ENCODE data around the gene ADAMTSL4. TPM values are rescaled to one million over a fixed set of nuclear protein-coding genes. Genes with fewer than 3 reads are reported as not detected.

ADAMTSL4 gene
- total RNA-seq, 1 experiment from 2014 or later: 4.3 TPM

DNA sequence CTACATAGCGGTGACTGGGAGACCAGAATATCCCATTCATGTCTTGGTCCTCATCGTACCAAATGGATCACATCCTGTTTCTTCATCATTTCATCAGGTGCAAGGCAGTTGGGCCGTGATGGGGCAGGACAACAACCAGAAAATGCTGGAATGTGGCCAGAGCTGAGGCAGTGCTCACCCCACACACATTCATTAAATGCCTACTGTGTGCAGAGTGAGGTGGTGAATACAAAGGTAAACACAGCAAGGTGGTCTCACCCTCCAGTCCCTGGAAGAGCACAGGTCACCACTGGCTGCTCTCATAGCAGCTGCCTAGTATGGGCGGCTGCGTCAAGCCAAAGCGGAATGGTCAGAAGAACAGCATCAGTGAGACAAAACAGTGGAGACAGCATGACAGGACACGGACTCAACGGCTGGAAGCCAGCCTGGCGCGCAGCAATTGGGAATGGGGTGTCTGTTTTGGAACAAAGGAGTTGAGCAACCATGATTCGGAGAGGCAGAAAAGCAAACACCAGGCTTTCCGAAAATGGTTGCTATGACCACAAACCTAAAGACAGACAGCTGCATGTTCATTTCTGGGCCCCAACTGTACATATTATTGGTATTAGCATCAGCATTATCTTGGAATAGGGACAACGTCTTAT lies 5.6 kb upstream of the ADAMTSL4 start (continued):
- no peak for TF ChIP-seq MAX (IDR thresholded peaks at IDR 0.05)
- no peak for TF ChIP-seq TCF7L2 (IDR thresholded peaks at IDR 0.05; ENCODE audit: borderline replicate concordance, extremely low read depth, insufficient read depth, insufficient read length)

GRCh38 chr1:150544204-150544603 lies 5.0 kb upstream of the ADAMTSL4 start:
- Histone ChIP-seq H3K4me3 (replicated peaks in 1 of 2; ENCODE audit: low read depth in 1 of 2, low read length in 2 of 2) (no peak overlapping the region), H3K4me1 (ENCODE audit: control insufficient read depth in 1 of 2, insufficient read depth in 2 of 2, low read length in 2 of 2) (peaks cover 2 to 14% of the 10 kb centered on the region in 2 experiments; a peak in 3 of 4 replicates), H3K79me2 (ENCODE audit: insufficient read depth, low read length) (no peaks in the 10 kb centered on the region), H4K20me1 (ENCODE audit: insufficient read depth) (no peaks in the 10 kb centered on the region), H3K36me3 (ENCODE audit: control insufficient read depth in 1 of 2, insufficient read depth in 2 of 2, low read length in 2 of 2) (no peaks in the 10 kb centered on the region), H3K4me2 (ENCODE audit: low read length) (no peak overlapping the region), H3K9me3 (ENCODE audit: control insufficient read depth in 1 of 2, insufficient read depth in 1 of 2, low read depth in 1 of 2, low read length in 2 of 2) (no peaks in the 10 kb centered on the region), H3K9me2 (ENCODE audit: insufficient read depth) (no peaks in the 10 kb centered on the region), H3K27me3 (ENCODE audit: insufficient read depth, low read length) (no peaks in the 10 kb centered on the region), H3K9ac (ENCODE audit: low read length) (no peak overlapping the region), H2AFZ (ENCODE audit: low read depth, low read length, poor library complexity, severe bottlenecking) (no peak overlapping the region), H3K27ac (ENCODE audit: low read depth, low read length) (no peak overlapping the region)
- intact Hi-C loops (cut with micrococcal nuclease): no loop called here
- RAD21 ChIA-PET (ENCODE audit: low non-redundant PET in 1 of 2, low total read pairs in 2 of 2, uncharacterized antibody in 2 of 2, unreplicated experiment in 2 of 2): no interaction called here
- ATAC-seq: no peak
- CTCF ChIA-PET: interaction anchor here (1.0 to 1.4 kb wide), 2 partner anchors 12 to 16 kb away, joined by 4 read pairs; no protein-coding TSS in a partner anchor
- TF ChIP-seq ZNF274 (IDR thresholded peaks at IDR 0.05; ENCODE audit: low read depth, low read length) (no peak), SIN3A (IDR thresholded peaks at IDR 0.05; ENCODE audit: low read depth) (no peak), REST (IDR thresholded peaks at IDR 0.05; ENCODE audit: low read depth) (no peak), CBX3 (IDR thresholded peaks at IDR 0.05; ENCODE audit: low read depth) (no peak), ZFX (IDR thresholded peaks at IDR 0.05) (no peak), TCF7L2 (IDR thresholded peaks at IDR 0.05; ENCODE audit: borderline replicate concordance, extremely low read depth, insufficient read depth, insufficient read length) (no peak)
- POLR2A ChIA-PET: no interaction called here
- no TSS peak for BruUV-seq (replicated peaks)
- no peak for DNase-seq (ENCODE audit: low read depth, low spot score)
